PC-9 (cell line): ENCODE results near the gene KCNAB2. TPM values are rescaled to one million over a fixed set of nuclear protein-coding genes. Genes with fewer than 3 reads are reported as not detected.

Experiments used
- BruUV-seq: library from RNA; stranded (reverse); fragments of 400-500 nt; replicated peaks from 2 replicates; lab custom pipeline; 2021; lab: Mats Ljungman, UMichigan
- CTCF ChIA-PET: fragments of 300-600 bp; sonication (Branson Sonifier 250); formaldehyde crosslinking; loops from one replicate; lab custom pipeline; 2022; ENCODE audit warnings: antibody characterized with exemption; lab: Charles Lee
- POLR2A ChIA-PET: fragments of 300-600 bp; sonication (Branson Sonifier 250); formaldehyde crosslinking; loops from one replicate; lab custom pipeline; 2022; ENCODE audit warnings: antibody characterized with exemption; ENCODE audit not compliant: unreplicated experiment; lab: Charles Lee
- DNase-seq, 2 experiments: peaks; one replicate each; pipeline versions ENCODE4 v3.0.0 to v3.0.0-alpha.2; 2015 to 2022; ENCODE audit warnings: mixed read lengths in 1 of 2
- H2AFZ ChIP-seq: fragments of 200-600 bp; sonication (generic); 2 replicates; pipeline ENCODE4 v1.8.1; 2017; ENCODE audit warnings: antibody characterized with exemption
- H3F3A ChIP-seq: fragments of 200-600 bp; sonication (generic); 2 replicates; pipeline ENCODE4 v1.8.1; 2017; ENCODE audit warnings: antibody characterized with exemption, mild to moderate bottlenecking, low read depth; ENCODE audit not compliant: insufficient read depth
- H3K27ac ChIP-seq: fragments of 200-600 bp; sonication (generic); 2 replicates; pipeline ENCODE4 v1.6.1; 2016; ENCODE audit warnings: mixed run types
- H3K27me3 ChIP-seq: fragments of 200-600 bp; sonication (generic); 2 replicates; pipeline ENCODE4 v1.6.1; 2016; ENCODE audit warnings: low read depth, mixed run types; ENCODE audit not compliant: insufficient read depth
- H3K36me3 ChIP-seq: fragments of 200-600 bp; sonication (generic); 2 replicates; pipeline ENCODE4 v1.6.1; 2016; ENCODE audit warnings: low read depth, mixed run types
- H3K4me1 ChIP-seq: fragments of 200-600 bp; sonication (generic); replicated peaks from 2 replicates; pipeline ENCODE4 v1.6.1; 2016; ENCODE audit warnings: mixed run types; ENCODE audit not compliant: insufficient read depth
- H3K4me2 ChIP-seq: fragments of 200-600 bp; sonication (generic); 2 replicates; pipeline ENCODE4 v1.6.1; 2017; ENCODE audit warnings: mixed run types
- H3K4me3 ChIP-seq: fragments of 200-600 bp; sonication (generic); 2 replicates; pipeline ENCODE4 v1.6.1; 2016; ENCODE audit warnings: mixed run types
- H3K79me2 ChIP-seq: fragments of 200-600 bp; sonication (generic); 2 replicates; pipeline ENCODE4 v1.6.1; 2017; ENCODE audit warnings: low read depth, mixed run types
- H3K9me2 ChIP-seq: fragments of 200-600 bp; sonication (generic); 2 replicates; pipeline ENCODE4 v1.8.1; 2017; ENCODE audit warnings: mild to moderate bottlenecking; ENCODE audit not compliant: insufficient read depth
- H3K9me3 ChIP-seq: fragments of 200-600 bp; sonication (generic); 2 replicates; pipeline ENCODE4 v1.8.1; 2016; ENCODE audit warnings: low read depth; ENCODE audit not compliant: insufficient read depth
- H4K20me1 ChIP-seq: fragments of 200-600 bp; sonication (generic); 2 replicates; pipeline ENCODE4 v1.8.1; 2017; ENCODE audit not compliant: insufficient read depth
- CTCF ChIP-seq: fragments of 200-600 bp; sonication (generic); conservative IDR thresholded peaks from 2 replicates; pipeline ENCODE4 v1.6.1; 2017; ENCODE audit warnings: mixed run types, antibody characterized with exemption, mild to moderate bottlenecking, moderate library complexity
- EZH2 ChIP-seq: fragments of 200-600 bp; sonication (generic); IDR thresholded peaks from 2 replicates; pipeline ENCODE4 v1.8.0; 2017; ENCODE audit warnings: antibody characterized with exemption, low read depth
- intact Hi-C: fragments of 100-400 bp; cut with micrococcal nuclease; formaldehyde crosslinking; loops from one replicate; pipeline ENCODE4 v1.10.0; 2022; ENCODE audit not compliant: unreplicated experiment
- total RNA-seq: library from RNA; stranded (reverse); gene quantifications from 2 replicates; pipeline ENCODE4 v1.2.3, GENCODE V29; 2021

KCNAB2 gene
- total RNA-seq, 1 experiment from 2014 or later = 19.6 TPM

- Histone ChIP-seq H3K27me3 (no peaks in the 10 kb centered on the region; the same call in 1 of the 2 replicates), H4K20me1 (no peaks in the 10 kb centered on the region), H3K4me1 (no peaks in the 10 kb centered on the region), H3K9me3 (no peaks in the 10 kb centered on the region), H3K9me2 (no peaks in the 10 kb centered on the region), H3K27ac (no peak overlapping the region), H2AFZ (no peak overlapping the region), H3K4me2 (no peak overlapping the region), H3K36me3 (no peaks in the 10 kb centered on the region), H3F3A (no peaks in the 10 kb centered on the region), H3K79me2 (no peaks in the 10 kb centered on the region), H3K4me3 (no peak overlapping the region)
- ChIA-PET POLR2A (no interaction called here), CTCF (interaction anchor here (0.6 to 1.1 kb wide), 2 partner anchors 162 to 568 kb away, joined by 3 read pairs; no protein-coding TSS in a partner anchor)
- no TSS peak for BruUV-seq
- intact Hi-C loops = no loop called here
- DNase-seq = no peak
- no peak for TF ChIP-seq EZH2
- TF ChIP-seq CTCF = no peak; the same call in 1 of the 2 replicates
These were observed 36.8 kb downstream of the KCNAB2 start for GRCh38 chr1:6082430-6082971.

GRCh38 chr1:6083385-6083784, 37.7 kb downstream of the KCNAB2 start:
- H3K4me3 ChIP-seq = no peak overlapping the region
- no peaks in the 10 kb centered on the region; the same call in 1 of the 2 replicates for H3K27me3 ChIP-seq
- ChIA-PET POLR2A (no interaction called here), CTCF (no interaction called here)
- no peaks in the 10 kb centered on the region for H3F3A ChIP-seq
- no TSS peak for BruUV-seq
- intact Hi-C loops = no loop called here
- H3K79me2 ChIP-seq = no peaks in the 10 kb centered on the region
- H3K9me3 ChIP-seq = no peaks in the 10 kb centered on the region
- H3K9me2 ChIP-seq = no peaks in the 10 kb centered on the region
- TF ChIP-seq EZH2 (no peak), CTCF (no peak)
- H3K36me3 ChIP-seq = no peaks in the 10 kb centered on the region
- H3K27ac ChIP-seq = no peak overlapping the region
- H2AFZ ChIP-seq = no peak overlapping the region
- no peak for DNase-seq
- no peaks in the 10 kb centered on the region for H4K20me1 ChIP-seq
- H3K4me2 ChIP-seq = no peak overlapping the region
- H3K4me1 ChIP-seq = no peaks in the 10 kb centered on the region

GRCh38 chr1:6083801-6084446, 38.2 kb downstream of the KCNAB2 start:
- ChIA-PET POLR2A (no interaction called here), CTCF (interaction anchor here (0.6 kb wide), 1 partner anchor 75 kb away, joined by 4 read pairs; no protein-coding TSS in a partner anchor)
- intact Hi-C loops = no loop called here
- DNase-seq = no peak
- Histone ChIP-seq H3K79me2 (no peaks in the 10 kb centered on the region), H4K20me1 (no peaks in the 10 kb centered on the region), H3K4me2 (no peak overlapping the region), H3F3A (no peaks in the 10 kb centered on the region), H3K9me2 (no peaks in the 10 kb centered on the region), H3K4me1 (no peaks in the 10 kb centered on the region), H3K4me3 (no peak overlapping the region), H3K36me3 (no peaks in the 10 kb centered on the region), H3K9me3 (no peaks in the 10 kb centered on the region), H3K27ac (no peak overlapping the region), H3K27me3 (no peaks in the 10 kb centered on the region; the same call in 1 of the 2 replicates), H2AFZ (no peak overlapping the region)
- TF ChIP-seq EZH2 (no peak), CTCF (no peak)
- no TSS peak for BruUV-seq
